ENCODE measurements around the gene MCC.

MCC gene

DNA sequence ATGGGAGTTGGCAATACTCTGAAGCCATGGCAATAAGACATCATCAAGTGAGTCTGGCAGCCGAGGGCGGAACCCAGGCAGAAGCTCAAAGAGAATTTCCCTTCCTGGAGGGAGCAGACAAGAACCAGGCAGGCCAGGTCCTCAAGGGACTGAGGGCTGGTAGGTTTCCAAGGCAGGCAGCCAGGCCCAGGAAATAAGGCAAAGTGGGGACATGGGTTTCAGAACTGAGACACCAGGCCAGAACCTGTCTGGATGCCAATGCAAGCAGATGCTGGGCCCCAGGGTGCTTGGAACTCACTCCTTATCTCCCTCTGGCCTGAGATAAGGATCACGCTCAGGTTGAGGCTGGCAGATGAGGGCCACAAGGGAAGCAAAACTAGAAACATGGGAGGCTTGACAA lies 62.3 kb downstream of the MCC start:
- Histone ChIP-seq H3K4me3 (ENCODE audit: insufficient read depth in 1 of 2, low read depth in 1 of 2, low read length in 2 of 2) (no peak overlapping the region), H2BK12ac (ENCODE audit: low read length in 2 of 2) (no peak overlapping the region), H2BK5ac (ENCODE audit: low read depth, low read length, poor library complexity, severe bottlenecking) (no peak overlapping the region), H3K18ac (ENCODE audit: low read depth in 1 of 2, low read length in 2 of 2) (no peak overlapping the region), H3K9me3 (ENCODE audit: control insufficient read depth, low read length) (no peaks in the 10 kb centered on the region), H3K23ac (ENCODE audit: low read length in 2 of 2) (no peak overlapping the region), H3K27ac (ENCODE audit: low read length, poor library complexity, severe bottlenecking) (no peak overlapping the region), H4K91ac (ENCODE audit: low read length) (no peak overlapping the region), H2BK120ac (ENCODE audit: low read depth, low read length) (no peak overlapping the region), H3K14ac (ENCODE audit: low read length in 2 of 2) (no peak overlapping the region), H2AFZ (ENCODE audit: low read depth, low read length) (no peak overlapping the region), H3K4ac (ENCODE audit: low read depth in 1 of 2, low read length in 2 of 2) (no peak overlapping the region), H3K4me1 (ENCODE audit: control insufficient read depth, insufficient read depth, low read depth, low read length) (no peaks in the 10 kb centered on the region), H3K79me1 (replicated peaks; ENCODE audit: low read length, poor library complexity, severe bottlenecking) (no peaks in the 10 kb centered on the region), H2BK15ac (ENCODE audit: low read depth, poor library complexity, severe bottlenecking) (no peak overlapping the region), H2AK5ac (ENCODE audit: low read length, severe bottlenecking) (no peak overlapping the region), H4K8ac (ENCODE audit: low read length) (no peak overlapping the region), H3K9ac (ENCODE audit: low read length) (no peak overlapping the region), H3K4me2 (ENCODE audit: low read length, poor library complexity, severe bottlenecking) (no peak overlapping the region), H3K36me3 (ENCODE audit: control insufficient read depth in 1 of 2, insufficient read depth in 2 of 2, low read depth in 1 of 2, low read length in 2 of 2) (no peaks in the 10 kb centered on the region), H3K27me3 (ENCODE audit: control insufficient read depth in 1 of 2, insufficient read depth in 1 of 2, low read length in 2 of 2) (no peaks in the 10 kb centered on the region)
- DNase-seq = no peak
- WGBS = 89% methylated on average over 3 of the region's 3 CpGs

DNA sequence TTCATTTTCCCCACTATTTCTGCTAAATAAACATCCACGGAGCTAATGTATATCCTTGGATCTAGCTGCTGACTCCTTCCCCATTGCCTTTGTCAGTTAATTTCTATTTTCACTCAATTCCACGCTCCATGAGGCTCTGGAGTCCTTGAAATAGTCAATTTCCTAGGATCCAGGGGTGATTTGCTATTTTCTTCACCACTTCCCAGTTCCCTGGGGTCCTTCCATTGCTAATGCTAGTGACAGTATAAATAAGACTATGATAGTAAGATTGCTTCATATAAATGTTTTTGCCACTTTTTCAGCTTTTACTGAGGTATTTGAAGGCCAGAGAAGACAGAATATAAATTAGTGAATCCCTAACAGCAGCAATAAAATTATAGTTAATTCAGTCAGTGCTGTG lies 66.6 kb downstream of the MCC start:
- 87% methylated on average over 2 of the region's 2 CpGs for WGBS
- no peak overlapping the region for H3K4me3 ChIP-seq (ENCODE audit: insufficient read depth in 1 of 2, low read depth in 1 of 2, low read length in 2 of 2)

DNA sequence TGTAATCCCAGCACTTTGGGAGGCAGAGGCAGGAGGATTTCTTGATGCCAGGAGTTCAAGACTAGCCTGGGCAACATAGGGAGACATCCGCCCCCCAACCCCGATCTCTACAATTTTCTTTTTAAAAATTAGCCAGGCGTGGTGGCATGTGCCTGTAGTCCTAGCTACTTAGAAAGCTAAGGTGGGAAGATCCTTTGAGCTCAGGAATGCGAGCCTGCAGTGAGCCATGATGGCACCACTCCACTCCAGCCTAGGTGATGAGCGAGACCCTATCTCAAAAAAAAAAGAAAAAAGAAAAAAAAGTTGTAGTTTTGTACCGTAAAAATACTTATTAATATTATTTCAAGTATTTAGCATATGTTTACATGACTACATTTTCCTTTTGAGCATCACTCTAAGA lies 82.7 kb downstream of the MCC start:
- no peak overlapping the region for H3K18ac ChIP-seq (ENCODE audit: low read depth in 1 of 2, low read length in 2 of 2)
- WGBS = 100% methylated on average over 2 of the region's 6 CpGs

More for the DNA sequence above, 66.6 kb downstream of the MCC start:
- DNase-seq = no peak
- Histone ChIP-seq H3K36me3 (ENCODE audit: control insufficient read depth in 1 of 2, insufficient read depth in 2 of 2, low read depth in 1 of 2, low read length in 2 of 2) (no peaks in the 10 kb centered on the region), H3K4me1 (ENCODE audit: control insufficient read depth, insufficient read depth, low read depth, low read length) (no peaks in the 10 kb centered on the region), H3K79me1 (replicated peaks; ENCODE audit: low read length, poor library complexity, severe bottlenecking) (no peaks in the 10 kb centered on the region), H3K9me3 (ENCODE audit: control insufficient read depth, low read length) (no peaks in the 10 kb centered on the region), H3K4ac (ENCODE audit: low read depth in 1 of 2, low read length in 2 of 2) (no peak overlapping the region), H2BK12ac (ENCODE audit: low read length in 2 of 2) (no peak overlapping the region), H3K14ac (ENCODE audit: low read length in 2 of 2) (no peak overlapping the region), H3K27me3 (ENCODE audit: control insufficient read depth in 1 of 2, insufficient read depth in 1 of 2, low read length in 2 of 2) (no peaks in the 10 kb centered on the region), H3K4me2 (ENCODE audit: low read length, poor library complexity, severe bottlenecking) (no peak overlapping the region), H4K91ac (ENCODE audit: low read length) (no peak overlapping the region), H3K23ac (ENCODE audit: low read length in 2 of 2) (peak overlapping the region in 1 of 2 experiments; percentile 90), H3K18ac (ENCODE audit: low read depth in 1 of 2, low read length in 2 of 2) (no peak overlapping the region), H2AFZ (ENCODE audit: low read depth, low read length) (no peak overlapping the region), H2BK5ac (ENCODE audit: low read depth, low read length, poor library complexity, severe bottlenecking) (no peak overlapping the region), H2BK15ac (ENCODE audit: low read depth, poor library complexity, severe bottlenecking) (no peak overlapping the region), H3K9ac (ENCODE audit: low read length) (no peak overlapping the region), H3K27ac (ENCODE audit: low read length, poor library complexity, severe bottlenecking) (no peak overlapping the region), H4K8ac (ENCODE audit: low read length) (no peak overlapping the region), H2BK120ac (ENCODE audit: low read depth, low read length) (no peak overlapping the region), H2AK5ac (ENCODE audit: low read length, severe bottlenecking) (no peak overlapping the region)

DNA sequence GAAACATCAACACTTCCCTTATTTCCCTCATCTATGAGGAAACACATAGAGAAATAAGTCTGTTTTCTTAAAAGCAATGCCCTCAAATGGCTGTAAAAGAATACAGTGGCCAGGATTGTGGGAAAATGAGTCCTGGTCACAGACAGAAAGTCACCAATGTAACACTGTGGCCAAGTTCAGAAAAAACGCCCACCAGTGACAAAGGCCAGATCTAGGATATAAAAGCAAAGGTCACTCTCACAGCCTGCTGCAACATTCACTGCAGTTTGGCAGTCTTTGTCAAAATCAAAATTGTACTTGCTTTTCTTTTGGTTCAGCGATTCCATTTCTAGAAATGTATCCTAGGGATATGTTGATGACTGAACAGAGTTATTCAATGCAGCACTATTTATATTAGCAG lies 84.0 kb downstream of the MCC start:
- WGBS = 14% methylated on average over 1 of the region's 2 CpGs
- H3K14ac ChIP-seq (ENCODE audit: low read length in 2 of 2) = no peak overlapping the region
- H3K18ac ChIP-seq (ENCODE audit: low read depth in 1 of 2, low read length in 2 of 2) = no peak overlapping the region
- H3K79me1 ChIP-seq (replicated peaks; ENCODE audit: low read length, poor library complexity, severe bottlenecking) = no peaks in the 10 kb centered on the region
- no peak overlapping the region for H3K4ac ChIP-seq (ENCODE audit: low read depth in 1 of 2, low read length in 2 of 2)
- no peak overlapping the region for H2AFZ ChIP-seq (ENCODE audit: low read depth, low read length)
- no peak overlapping the region for H2BK12ac ChIP-seq (ENCODE audit: low read length in 2 of 2)
- no peak overlapping the region for H2AK5ac ChIP-seq (ENCODE audit: low read length, severe bottlenecking)
- no peak overlapping the region for H3K9ac ChIP-seq (ENCODE audit: low read length)
- H3K4me2 ChIP-seq (ENCODE audit: low read length, poor library complexity, severe bottlenecking) = no peak overlapping the region
- H3K4me3 ChIP-seq (ENCODE audit: insufficient read depth in 1 of 2, low read depth in 1 of 2, low read length in 2 of 2) = no peak overlapping the region
- no peaks in the 10 kb centered on the region for H3K4me1 ChIP-seq (ENCODE audit: control insufficient read depth, insufficient read depth, low read depth, low read length)
- H2BK120ac ChIP-seq (ENCODE audit: low read depth, low read length) = no peak overlapping the region
- H4K91ac ChIP-seq (ENCODE audit: low read length) = no peak overlapping the region
- no peak overlapping the region for H3K27ac ChIP-seq (ENCODE audit: low read length, poor library complexity, severe bottlenecking)
- H4K8ac ChIP-seq (ENCODE audit: low read length) = no peak overlapping the region
- no peak overlapping the region for H2BK15ac ChIP-seq (ENCODE audit: low read depth, poor library complexity, severe bottlenecking)
- H3K36me3 ChIP-seq (ENCODE audit: control insufficient read depth in 1 of 2, insufficient read depth in 2 of 2, low read depth in 1 of 2, low read length in 2 of 2) = no peaks in the 10 kb centered on the region
- DNase-seq = no peak
- no peak overlapping the region for H3K23ac ChIP-seq (ENCODE audit: low read length in 2 of 2)
- H2BK5ac ChIP-seq (ENCODE audit: low read depth, low read length, poor library complexity, severe bottlenecking) = no peak overlapping the region
- H3K9me3 ChIP-seq (ENCODE audit: control insufficient read depth, low read length) = no peaks in the 10 kb centered on the region
- H3K27me3 ChIP-seq (ENCODE audit: control insufficient read depth in 1 of 2, insufficient read depth in 1 of 2, low read length in 2 of 2) = no peaks in the 10 kb centered on the region

More for the DNA sequence above, 82.7 kb downstream of the MCC start:
- no peak overlapping the region for H3K14ac ChIP-seq (ENCODE audit: low read length in 2 of 2)
- H3K9me3 ChIP-seq (ENCODE audit: control insufficient read depth, low read length) = no peaks in the 10 kb centered on the region
- H3K4ac ChIP-seq (ENCODE audit: low read depth in 1 of 2, low read length in 2 of 2) = no peak overlapping the region
- H3K9ac ChIP-seq (ENCODE audit: low read length) = no peak overlapping the region
- H3K79me1 ChIP-seq (replicated peaks; ENCODE audit: low read length, poor library complexity, severe bottlenecking) = no peaks in the 10 kb centered on the region
- no peak overlapping the region for H3K27ac ChIP-seq (ENCODE audit: low read length, poor library complexity, severe bottlenecking)
- H3K4me3 ChIP-seq (ENCODE audit: insufficient read depth in 1 of 2, low read depth in 1 of 2, low read length in 2 of 2) = no peak overlapping the region
- no peaks in the 10 kb centered on the region for H3K4me1 ChIP-seq (ENCODE audit: control insufficient read depth, insufficient read depth, low read depth, low read length)
- H4K8ac ChIP-seq (ENCODE audit: low read length) = no peak overlapping the region
- H3K36me3 ChIP-seq (ENCODE audit: control insufficient read depth in 1 of 2, insufficient read depth in 2 of 2, low read depth in 1 of 2, low read length in 2 of 2) = no peaks in the 10 kb centered on the region
- H2AK5ac ChIP-seq (ENCODE audit: low read length, severe bottlenecking) = no peak overlapping the region
- no peak overlapping the region for H2AFZ ChIP-seq (ENCODE audit: low read depth, low read length)
- DNase-seq = no peak
- H3K27me3 ChIP-seq (ENCODE audit: control insufficient read depth in 1 of 2, insufficient read depth in 1 of 2, low read length in 2 of 2) = no peaks in the 10 kb centered on the region
- H2BK12ac ChIP-seq (ENCODE audit: low read length in 2 of 2) = no peak overlapping the region
- H2BK120ac ChIP-seq (ENCODE audit: low read depth, low read length) = no peak overlapping the region
- no peak overlapping the region for H3K23ac ChIP-seq (ENCODE audit: low read length in 2 of 2)
- H2BK5ac ChIP-seq (ENCODE audit: low read depth, low read length, poor library complexity, severe bottlenecking) = no peak overlapping the region
- H3K4me2 ChIP-seq (ENCODE audit: low read length, poor library complexity, severe bottlenecking) = no peak overlapping the region
- no peak overlapping the region for H4K91ac ChIP-seq (ENCODE audit: low read length)
- H2BK15ac ChIP-seq (ENCODE audit: low read depth, poor library complexity, severe bottlenecking) = no peak overlapping the region
